ENCODE measurements around the gene CCDC51. TPM values are rescaled to one million over a fixed set of nuclear protein-coding genes. Genes with fewer than 3 reads are reported as not detected.

Gene CCDC51
- total and polyA plus RNA-seq, 2 donors (not counting 3 experiments of a cell fraction or from before 2014, with no cell fraction given) = 11.2 to 11.3 TPM

GRCh38 chr3:48465237-48465530, 25.3 kb upstream of the CCDC51 start:
- H2AFZ ChIP-seq (ENCODE audit: low read depth, low read length) = no peak overlapping the region
- H3K9me1 ChIP-seq (replicated peaks; ENCODE audit: control insufficient read depth, extremely low read depth, insufficient read depth, low read length) = no peaks in the 10 kb centered on the region
- H3K27ac ChIP-seq (ENCODE audit: insufficient read depth, low read depth, low read length) = peak overlapping the region; percentile 98
- intact Hi-C loops (cut with micrococcal nuclease) (loop anchor here (1.0 to 2.0 kb wide), 10 partner anchors 8 to 221 kb away; partner anchors contain the start of genes ATRIP, CCDC51, SLC26A6 and TMA7), dilution Hi-C loops (cut with MboI; ENCODE audit: extremely low pct_ligation_motif_present, low sequenced_read_pairs) (no loop called here)
- H3K4me1 ChIP-seq (ENCODE audit: control insufficient read depth, extremely low read depth, insufficient read depth, low read length) = peaks cover 24% of the 10 kb centered on the region
- FAIRE-seq = no peak
- H3K36me3 ChIP-seq (ENCODE audit: control insufficient read depth in 2 of 2, extremely low read depth in 1 of 2, insufficient read depth in 2 of 2, low read length in 2 of 2) = peaks cover 0 to 42% of the 10 kb centered on the region in 2 experiments
- no peak for DNase-seq (ENCODE audit: low read depth, low spot score)
- ChIA-PET CTCF (interaction anchor here (0.8 to 6.2 kb wide), 8 partner anchors 8 to 92 kb away, joined by 3 to 63 read pairs (median 5); partner anchors contain the start of genes PFKFB4 and SHISA5), POLR2A (no interaction called here)
- H3K4me3 ChIP-seq (replicated peaks in 1 of 3; ENCODE audit: insufficient read depth in 1 of 3, low read depth in 1 of 3, low read length in 3 of 3) = no peak overlapping the region
- peak overlapping the region; percentile 43 for H3K9ac ChIP-seq (replicated peaks; ENCODE audit: extremely low read depth, insufficient read depth, low read length)
- TF ChIP-seq JUN (IDR thresholded peaks at IDR 0.05; ENCODE audit: borderline replicate concordance, insufficient read depth, insufficient read length, low read depth) (no peak), POLR2A (IDR thresholded peaks at IDR 0.05; ENCODE audit: low read depth, low read length) (no peak), FOS (IDR thresholded peaks at IDR 0.05; ENCODE audit: borderline replicate concordance, insufficient read depth, low read length) (no peak), MAX (IDR thresholded peaks at IDR 0.05; ENCODE audit: insufficient read depth, insufficient read length) (no peak), GATA2 (IDR thresholded peaks at IDR 0.05; ENCODE audit: insufficient read depth, insufficient read length, low read depth, low read length) (no peak), CTCF (IDR thresholded peaks at IDR 0.05; ENCODE audit: extremely low read depth in 1 of 2, insufficient read depth in 1 of 2, low read depth in 1 of 2, low read length in 2 of 2) (no peak), POLR2AphosphoS5 (IDR thresholded peaks at IDR 0.05; ENCODE audit: insufficient read depth, low read depth, low read length) (no peak), MYC (IDR thresholded peaks at IDR 0.05; ENCODE audit: low read depth, low read length) (no peak)
- no TSS peak for BruUV-seq (replicated peaks)
- H3K4me2 ChIP-seq (ENCODE audit: insufficient read depth, low read length) = no peak overlapping the region
- no peaks in the 10 kb centered on the region for H3K27me3 ChIP-seq (ENCODE audit: control insufficient read depth in 2 of 2, insufficient read depth in 2 of 2, low read length in 2 of 2)
- H3K9me3 ChIP-seq (replicated peaks; ENCODE audit: control insufficient read depth, insufficient read depth, low read length) = no peaks in the 10 kb centered on the region
- H3K79me2 ChIP-seq (ENCODE audit: control insufficient read depth, insufficient read depth, low read length) = peaks cover 35% of the 10 kb centered on the region
- no peaks in the 10 kb centered on the region for H4K20me1 ChIP-seq (replicated peaks; ENCODE audit: control insufficient read depth, extremely low read depth, insufficient read depth, low read length)
